Endothelial cell of umbilical vein (primary cell): Measurements from ENCODE around the gene MDFIC. TPM values are rescaled to one million over a fixed set of nuclear protein-coding genes. Genes with fewer than 3 reads are reported as not detected.

ENCODE experiments used
- BruUV-seq: library from RNA; stranded (reverse); fragments of 400-500 nt; replicated peaks from 2 replicates; lab custom pipeline; 2021; lab: Mats Ljungman, UMichigan
- CTCF ChIA-PET: fragments of 300-600, 350-600 bp; sonication (Branson Sonifier 250); formaldehyde crosslinking; loops from one replicate; lab custom pipeline; 2021; ENCODE audit warnings: antibody characterized with exemption, inconsistent platforms; lab: Charles Lee
- POLR2A ChIA-PET: fragments of 300-600, 350-600 bp; sonication (Branson Sonifier 250); formaldehyde crosslinking; loops from one replicate; lab custom pipeline; 2021; ENCODE audit warnings: antibody characterized with exemption, inconsistent platforms; lab: Charles Lee
- DNase-seq: peaks from one replicate; pipeline ENCODE4 v3.0.0-alpha.2; 2011; ENCODE audit warnings: low read depth, low spot score
- FAIRE-seq: peaks from 2 replicates; lab custom pipeline; 2011; peaks lifted over from hg19 to GRCh38; lab: Jason Lieb, UNC
- H2AFZ ChIP-seq: 2 replicates; pipeline ENCODE4 v1.6.0; 2012; ENCODE audit warnings: low read depth, low read length, control low read depth, inconsistent platforms
- H3K27ac ChIP-seq: 2 replicates; pipeline ENCODE4 v1.5.1; 2011; ENCODE audit warnings: low read depth, mild to moderate bottlenecking, control low read depth, low read length, moderate library complexity; ENCODE audit not compliant: insufficient read depth
- H3K27me3 ChIP-seq, 2 experiments: 2 replicates each; pipeline versions ENCODE4 v1.6.0 to v1.6.1; 2011; ENCODE audit warnings: low read length in 2 of 2, mixed read lengths in 1 of 2; ENCODE audit not compliant: control insufficient read depth in 2 of 2, insufficient read depth in 2 of 2
- H3K36me3 ChIP-seq, 2 experiments: 2 replicates in 1 of 2; 3 replicates in 1 of 2; pipeline ENCODE4 v1.5.1; 2011; ENCODE audit warnings: low read length in 2 of 2, mild to moderate bottlenecking in 1 of 2, moderate library complexity in 1 of 2; ENCODE audit not compliant: control insufficient read depth in 2 of 2, insufficient read depth in 2 of 2; ENCODE audit errors: extremely low read depth in 1 of 2
- H3K4me1 ChIP-seq: 3 replicates; pipeline ENCODE4 v1.5.1; 2011; ENCODE audit warnings: mild to moderate bottlenecking, low read length; ENCODE audit not compliant: control insufficient read depth, insufficient read depth; ENCODE audit errors: extremely low read depth
- H3K4me2 ChIP-seq: 2 replicates; pipeline ENCODE4 v1.6.1; 2011; ENCODE audit warnings: low read length, control low read depth, mixed read lengths; ENCODE audit not compliant: insufficient read depth
- H3K4me3 ChIP-seq, 3 experiments: fragments of 200-600 bp in 1 of 3; sonication (generic), shearing (Covaris generic) in 1 of 3; replicated peaks in 1 of 3; 2 replicates each; pipeline ENCODE4 v1.5.1; 2011 to 2016; ENCODE audit warnings: control low read depth in 3 of 3, low read length in 3 of 3, mild to moderate bottlenecking in 2 of 3, inconsistent platforms in 1 of 3, low read depth in 1 of 3, moderate library complexity in 1 of 3; ENCODE audit not compliant: insufficient read depth in 1 of 3
- H3K79me2 ChIP-seq: 2 replicates; pipeline ENCODE4 v1.6.0; 2012; ENCODE audit warnings: low read length, inconsistent platforms; ENCODE audit not compliant: control insufficient read depth, insufficient read depth
- H3K9ac ChIP-seq: replicated peaks from 2 replicates; pipeline ENCODE3; 2011; ENCODE audit warnings: low read length, control low read depth; ENCODE audit not compliant: insufficient read depth; ENCODE audit errors: extremely low read depth
- H3K9me1 ChIP-seq: replicated peaks from 3 replicates; pipeline ENCODE4 v1.6.0; 2011; ENCODE audit warnings: mild to moderate bottlenecking, low read length; ENCODE audit not compliant: control insufficient read depth, insufficient read depth; ENCODE audit errors: extremely low read depth
- H3K9me3 ChIP-seq: replicated peaks from 2 replicates; pipeline ENCODE4 v1.5.1; 2012; ENCODE audit warnings: low read length, inconsistent platforms; ENCODE audit not compliant: control insufficient read depth, insufficient read depth
- H4K20me1 ChIP-seq: replicated peaks from 2 replicates; pipeline ENCODE3; 2011; ENCODE audit warnings: mild to moderate bottlenecking, low read length; ENCODE audit not compliant: control insufficient read depth, insufficient read depth; ENCODE audit errors: extremely low read depth
- CTCF ChIP-seq, 2 donors: IDR thresholded peaks; 1 replicate in 1 of 2; 2 replicates in 1 of 2; pipeline ENCODE4 v1.5.1; 2011; ENCODE audit warnings: low read length in 2 of 2, mild to moderate bottlenecking in 2 of 2, moderate library complexity in 2 of 2, control low read depth in 1 of 2, inconsistent platforms in 1 of 2, low read depth in 1 of 2; ENCODE audit not compliant: insufficient read depth in 1 of 2; ENCODE audit errors: extremely low read depth in 1 of 2
- EZH2 ChIP-seq: IDR thresholded peaks from 2 replicates; pipeline ENCODE4 v1.6.1; 2012; ENCODE audit warnings: borderline replicate concordance, low read depth, mild to moderate bottlenecking, moderate library complexity, low read length, inconsistent platforms; ENCODE audit not compliant: severe bottlenecking
- FOS ChIP-seq: IDR thresholded peaks from 2 replicates; pipeline ENCODE4 v1.6.1; 2011; ENCODE audit warnings: mild to moderate bottlenecking, low read length, moderate library complexity, borderline replicate concordance; ENCODE audit not compliant: insufficient read depth
- GATA2 ChIP-seq: IDR thresholded peaks from 2 replicates; pipeline ENCODE4 v1.7.0; 2011; ENCODE audit warnings: low read depth, mild to moderate bottlenecking, moderate library complexity, mixed read lengths, low read length; ENCODE audit not compliant: insufficient read length, insufficient read depth
- JUN ChIP-seq: IDR thresholded peaks from 2 replicates; pipeline ENCODE4 v1.6.1; 2011; ENCODE audit warnings: borderline replicate concordance, low read depth; ENCODE audit not compliant: insufficient read length, insufficient read depth
- MAX ChIP-seq: IDR thresholded peaks from 2 replicates; pipeline ENCODE4 v1.6.1; 2011; ENCODE audit not compliant: insufficient read depth, insufficient read length
- MYC ChIP-seq: IDR thresholded peaks from one replicate; pipeline ENCODE4 v1.6.1; 2011; ENCODE audit warnings: mild to moderate bottlenecking, low read depth, low read length
- POLR2A ChIP-seq: IDR thresholded peaks from 2 replicates; pipeline ENCODE4 v1.6.1; 2012; ENCODE audit warnings: low read depth, mild to moderate bottlenecking, control low read depth, low read length
- POLR2AphosphoS5 ChIP-seq: IDR thresholded peaks from 2 replicates; pipeline ENCODE4 v1.6.1; 2012; ENCODE audit warnings: low read depth, mild to moderate bottlenecking, control low read depth, low read length, moderate library complexity; ENCODE audit not compliant: insufficient read depth
- dilution Hi-C: fragments of 300-500 bp; cut with MboI; formaldehyde crosslinking; loops from one replicate; pipeline ENCODE4 v1.15.0; 2019; ENCODE audit warnings: low sequenced_read_pairs; ENCODE audit not compliant: extremely low pct_ligation_motif_present
- intact Hi-C: fragments of 100-400 bp; cut with micrococcal nuclease; formaldehyde crosslinking; loops from one replicate; pipeline ENCODE4 v1.10.0; 2022
- polyA plus RNA-seq, 4 experiments: library from polyadenylated mRNA; depleted of rRNA in 3 of 4; stranded (reverse) in 3 of 4; unstranded in 1 of 4; fragments of >200 nt; gene quantifications; 2 replicates each; pipeline versions ENCODE4 v1.2.1 to v1.2.3, GENCODE V29; 2011 to 2012; ENCODE audit warnings: missing spikeins in 1 of 4
- total RNA-seq: library from RNA; stranded (reverse); gene quantifications from 2 replicates; pipeline ENCODE4 v1.2.3, GENCODE V29; 2021

Gene MDFIC
- total and polyA plus RNA-seq, 2 donors (not counting 3 experiments of a cell fraction or from before 2014, with no cell fraction given), result 6.5 to 14.2 TPM

- no peak overlapping the region for H2AFZ ChIP-seq
- POLR2A ChIA-PET, result no interaction called here
- CTCF ChIA-PET, result interaction anchor here (0.6 kb wide), 1 partner anchor 1091 kb away, joined by 3 read pairs; no protein-coding TSS in a partner anchor
- H3K79me2 ChIP-seq, result no peaks in the 10 kb centered on the region
- FAIRE-seq, result no peak
- H3K9me1 ChIP-seq, result no peaks in the 10 kb centered on the region
- no peaks in the 10 kb centered on the region for H3K36me3 ChIP-seq
- intact Hi-C loops (no loop called here), dilution Hi-C loops (no loop called here)
- no peak for DNase-seq
- BruUV-seq, result no TSS peak
- no peak overlapping the region for H3K9ac ChIP-seq
- H3K9me3 ChIP-seq, result no peaks in the 10 kb centered on the region
- peaks cover 0 to 2% of the 10 kb centered on the region in 2 experiments for H3K27me3 ChIP-seq
- H4K20me1 ChIP-seq, result no peaks in the 10 kb centered on the region
- H3K27ac ChIP-seq, result no peak overlapping the region
- H3K4me3 ChIP-seq, result no peak overlapping the region
- no peak for TF ChIP-seq FOS
- TF ChIP-seq POLR2A, result no peak
- no peak for TF ChIP-seq JUN
- no peak for TF ChIP-seq EZH2
- no peak for TF ChIP-seq POLR2AphosphoS5
- no peak for TF ChIP-seq MYC
- TF ChIP-seq CTCF (IDR thresholded peaks at IDR 0.05; ENCODE audit: extremely low read depth in 1 of 2, insufficient read depth in 1 of 2, low read depth in 1 of 2, low read length in 2 of 2), result no peak
- TF ChIP-seq GATA2, result no peak
- TF ChIP-seq MAX, result no peak
- no peaks in the 10 kb centered on the region for H3K4me1 ChIP-seq
- no peak overlapping the region for H3K4me2 ChIP-seq
Measured at GRCh38 chr7:115066634-115067033, 144.7 kb downstream of the MDFIC start.
